Measurements from ENCODE around the gene TLCD5. TPM values are rescaled to one million over a fixed set of nuclear protein-coding genes. Genes with fewer than 3 reads are reported as not detected.
A peak's percentile ranks its signal among the peaks of the same experiment; 100 is the strongest.

Gene TLCD5
- total RNA-seq, 6 experiments from 2014 or later = 0.07 to 1.3 (median 0.38) TPM

- no peak for TF ChIP-seq POLR2A (IDR thresholded peaks at IDR 0.05)
- TF ChIP-seq, protein P1, sequence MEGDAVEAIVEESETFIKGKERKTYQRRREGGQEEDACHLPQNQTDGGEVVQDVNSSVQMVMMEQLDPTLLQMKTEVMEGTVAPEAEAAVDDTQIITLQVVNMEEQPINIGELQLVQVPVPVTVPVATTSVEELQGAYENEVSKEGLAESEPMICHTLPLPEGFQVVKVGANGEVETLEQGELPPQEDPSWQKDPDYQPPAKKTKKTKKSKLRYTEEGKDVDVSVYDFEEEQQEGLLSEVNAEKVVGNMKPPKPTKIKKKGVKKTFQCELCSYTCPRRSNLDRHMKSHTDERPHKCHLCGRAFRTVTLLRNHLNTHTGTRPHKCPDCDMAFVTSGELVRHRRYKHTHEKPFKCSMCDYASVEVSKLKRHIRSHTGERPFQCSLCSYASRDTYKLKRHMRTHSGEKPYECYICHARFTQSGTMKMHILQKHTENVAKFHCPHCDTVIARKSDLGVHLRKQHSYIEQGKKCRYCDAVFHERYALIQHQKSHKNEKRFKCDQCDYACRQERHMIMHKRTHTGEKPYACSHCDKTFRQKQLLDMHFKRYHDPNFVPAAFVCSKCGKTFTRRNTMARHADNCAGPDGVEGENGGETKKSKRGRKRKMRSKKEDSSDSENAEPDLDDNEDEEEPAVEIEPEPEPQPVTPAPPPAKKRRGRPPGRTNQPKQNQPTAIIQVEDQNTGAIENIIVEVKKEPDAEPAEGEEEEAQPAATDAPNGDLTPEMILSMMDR (IDR thresholded peaks at IDR 0.05) = no peak
- no peaks in the 10 kb centered on the region for H3K9me3 ChIP-seq
- DNase-seq (no peak), ATAC-seq (no peak)
- H3K4me1 ChIP-seq = no peaks in the 10 kb centered on the region
- H3K27ac ChIP-seq = no peak overlapping the region
- no peaks in the 10 kb centered on the region for H3K27me3 ChIP-seq
- H3K4me3 ChIP-seq = no peak overlapping the region
- no peaks in the 10 kb centered on the region for H3K36me3 ChIP-seq
- 72% methylated on average over 9 of the region's 10 CpGs for WGBS (ENCODE audit: insufficient coverage, low coverage, low lambda C conversion rate, missing lambda C conversion rate)
- intact Hi-C loops (cut with DNase I) = no loop called here
Measured at GRCh38 chr11:120317689-120318480, 7.2 kb upstream of the TLCD5 start.

DNA sequence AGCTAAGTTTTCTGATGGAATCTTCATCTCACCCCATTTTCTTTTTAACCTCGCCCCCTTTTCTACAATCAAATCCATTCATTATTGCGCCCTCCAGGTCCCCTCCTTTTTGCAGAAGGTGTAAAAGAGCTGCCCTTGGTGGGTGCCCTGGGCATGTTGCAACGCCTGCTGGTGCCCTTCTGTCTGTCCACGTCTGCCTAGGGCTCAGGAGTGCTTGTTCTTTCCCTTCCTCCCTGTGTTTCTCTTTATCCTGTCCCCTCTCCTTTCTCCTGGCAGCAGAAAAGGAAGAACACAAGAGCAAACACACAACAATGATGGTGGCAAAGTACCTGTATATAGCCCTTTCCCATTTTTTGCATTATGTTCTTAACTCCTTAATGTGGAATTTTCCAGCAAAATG lies 6.2 kb upstream of the TLCD5 start:
- H3K27me3 ChIP-seq = no peaks in the 10 kb centered on the region
- no peaks in the 10 kb centered on the region for H3K9me3 ChIP-seq
- no peak overlapping the region for H3K27ac ChIP-seq
- 80% methylated on average over 4 of the region's 4 CpGs for WGBS (ENCODE audit: insufficient coverage, low coverage, low lambda C conversion rate, missing lambda C conversion rate)
- DNase-seq = no peak
- intact Hi-C loops (cut with DNase I) = no loop called here
- no peaks in the 10 kb centered on the region for H3K4me1 ChIP-seq
- TF ChIP-seq POLR2A (IDR thresholded peaks at IDR 0.05) = no peak
- TF ChIP-seq, protein P1 (IDR thresholded peaks at IDR 0.05) = no peak
- ATAC-seq = no peak
- H3K36me3 ChIP-seq = no peaks in the 10 kb centered on the region
- H3K4me3 ChIP-seq = no peak overlapping the region

DNA sequence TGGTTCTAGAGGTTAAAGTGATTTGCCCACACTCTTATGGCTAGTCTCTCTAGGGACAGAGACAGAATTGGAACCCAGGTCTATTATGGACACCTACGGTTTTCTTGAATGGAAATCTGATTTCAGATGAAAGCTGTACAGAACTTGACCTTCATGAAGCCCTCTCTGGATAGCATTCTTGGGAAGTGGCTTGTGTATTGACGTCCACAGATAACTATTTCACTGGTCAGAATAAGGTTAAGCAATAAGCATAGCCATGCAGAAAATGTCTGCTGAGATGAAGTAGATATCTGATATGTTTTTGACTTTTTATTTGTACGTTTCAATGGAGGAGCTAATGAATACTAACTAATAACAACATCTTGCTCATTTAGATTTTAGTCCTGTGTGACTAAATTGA lies 1.1 kb downstream of the TLCD5 start:
- intact Hi-C loops (cut with DNase I) = loop anchor here in 1 of 2 donors (10.0 kb wide), 1 partner anchor 629 kb away; no protein-coding TSS in a partner anchor
- no peaks in the 10 kb centered on the region for H3K36me3 ChIP-seq
- H3K27me3 ChIP-seq = no peaks in the 10 kb centered on the region
- DNase-seq = no peak
- H3K4me3 ChIP-seq = peak overlapping the region in 1 of 3 donors; percentile 59
- H3K4me1 ChIP-seq = no peaks in the 10 kb centered on the region
- no peak for ATAC-seq
- TF ChIP-seq, protein P1 (IDR thresholded peaks at IDR 0.05) = no peak
- no peak for TF ChIP-seq POLR2A (IDR thresholded peaks at IDR 0.05)
- peak overlapping the region in 2 of 3 donors; percentile 62 to 87 for H3K27ac ChIP-seq
- H3K9me3 ChIP-seq = no peaks in the 10 kb centered on the region
- 75% methylated on average over 3 of the region's 3 CpGs for WGBS (ENCODE audit: insufficient coverage, low coverage, low lambda C conversion rate, missing lambda C conversion rate)

DNA sequence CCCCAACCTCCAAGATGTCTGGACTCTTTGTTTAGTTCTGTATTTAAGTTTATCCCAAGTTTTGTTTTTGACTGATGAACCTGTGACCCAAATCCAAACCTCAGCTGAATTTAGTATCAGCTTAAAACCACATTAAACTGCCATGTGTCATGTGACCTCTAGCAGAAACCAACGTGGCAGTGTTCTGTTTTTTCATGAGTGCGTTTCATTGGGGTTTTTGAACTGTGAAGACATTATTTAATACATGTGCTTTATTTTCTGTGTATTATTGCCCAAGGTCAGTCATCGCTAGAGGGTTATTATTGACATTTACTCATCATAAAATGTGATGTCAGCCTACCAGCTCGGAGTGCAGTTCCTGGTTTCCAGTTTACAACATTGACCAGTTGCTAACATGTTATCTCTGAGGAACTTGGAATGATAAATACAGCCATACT lies 1.8 kb downstream of the TLCD5 start:
- no peak for ATAC-seq
- Histone ChIP-seq H3K27me3 (no peaks in the 10 kb centered on the region), H3K27ac (peak overlapping the region in 1 of 3 donors; percentile 2), H3K36me3 (no peaks in the 10 kb centered on the region), H3K4me3 (no peak overlapping the region), H3K4me1 (peaks cover 0 to 3% (median 0%) of the 10 kb centered on the region in 4 donors), H3K9me3 (no peaks in the 10 kb centered on the region)
- intact Hi-C loops (cut with DNase I) = loop anchor here in 1 of 2 donors (10.0 kb wide), 1 partner anchor 628 kb away; no protein-coding TSS in a partner anchor
- WGBS (ENCODE audit: insufficient coverage, low coverage, low lambda C conversion rate, missing lambda C conversion rate) = 31% methylated on average over 4 of the region's 4 CpGs
- TF ChIP-seq, protein P1 (IDR thresholded peaks at IDR 0.05) = no peak
- no peak for TF ChIP-seq POLR2A (IDR thresholded peaks at IDR 0.05)
- DNase-seq = no peak

Data from right lobe of liver (tissue), 6 donors.